Femur (tissue), 1 donor: ENCODE data around the gene GNAO1.

Experiments used
- DNase-seq: peaks from one replicate; pipeline ENCODE4 v3.0.0-alpha.2; 2017

Gene GNAO1

DNA sequence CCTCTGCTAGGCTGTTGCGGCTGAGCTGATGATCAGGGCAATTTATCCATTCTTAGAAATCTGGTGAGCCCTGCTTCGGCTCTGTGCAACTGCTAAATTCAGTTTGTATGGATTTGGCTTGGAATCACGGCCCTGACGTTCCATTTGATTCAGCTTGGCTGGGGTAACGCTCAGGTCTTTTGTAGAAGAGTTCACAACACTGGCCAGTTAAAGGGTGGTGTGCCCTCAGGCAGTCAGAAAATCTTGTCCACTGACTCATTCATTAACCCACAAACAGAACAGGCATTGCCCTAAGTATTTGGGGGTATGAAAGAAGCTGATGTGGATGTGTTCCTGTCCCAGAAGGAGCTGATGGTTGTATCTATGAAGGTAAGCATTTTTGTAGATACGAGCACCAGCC is 53.9 kb downstream of the GNAO1 start:
- no peak for DNase-seq

- DNase-seq = no peak
These were observed 54.9 kb downstream of the GNAO1 start for GRCh38 chr16:56246051-56246817.

DNA sequence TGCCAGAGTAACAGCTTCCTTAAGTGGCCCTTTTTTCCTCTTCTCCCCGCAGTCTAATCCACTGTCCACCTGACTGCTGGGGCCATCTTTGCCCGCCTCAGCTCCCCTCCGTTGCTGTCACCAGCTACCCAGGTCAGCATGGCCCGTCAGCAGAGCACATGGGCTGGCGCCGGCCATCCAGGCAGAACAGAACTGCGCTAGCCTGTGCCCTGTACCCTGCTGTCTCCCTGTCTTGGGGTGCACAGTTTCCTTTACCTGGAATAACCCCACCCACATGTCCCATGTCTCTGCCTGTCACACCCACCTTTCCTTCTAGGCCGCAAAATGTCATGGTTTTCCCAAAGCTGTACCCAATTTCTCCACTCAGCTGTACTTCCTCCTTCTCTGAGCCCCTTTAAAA is 55.7 kb downstream of the GNAO1 start:
- no peak for DNase-seq

GRCh38 chr16:56247808-56248207 is 56.5 kb downstream of the GNAO1 start:
- no peak for DNase-seq

GRCh38 chr16:56252835-56253234 is 61.5 kb downstream of the GNAO1 start:
- peak; percentile 50 for DNase-seq

DNA sequence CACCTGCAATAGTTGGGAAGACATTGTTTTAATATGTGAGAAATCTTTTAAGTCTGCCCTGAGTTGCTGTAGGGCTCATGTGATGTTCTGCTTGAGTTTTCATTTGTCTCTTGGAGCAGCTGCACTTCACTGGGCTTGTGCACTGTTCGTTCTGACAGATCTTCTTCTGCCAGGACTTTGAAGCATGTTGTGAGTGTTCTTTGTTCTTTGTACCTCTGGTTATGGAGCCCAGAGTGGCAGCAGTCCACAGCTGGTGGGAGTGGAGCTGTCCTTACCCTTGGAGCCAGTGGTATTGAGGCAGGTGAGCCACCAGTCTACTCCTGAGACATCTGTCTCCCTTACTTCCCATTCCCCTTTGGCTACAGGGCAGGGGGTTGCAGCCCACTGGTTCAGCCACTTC is 64.6 kb downstream of the GNAO1 start:
- no peak for DNase-seq

DNA sequence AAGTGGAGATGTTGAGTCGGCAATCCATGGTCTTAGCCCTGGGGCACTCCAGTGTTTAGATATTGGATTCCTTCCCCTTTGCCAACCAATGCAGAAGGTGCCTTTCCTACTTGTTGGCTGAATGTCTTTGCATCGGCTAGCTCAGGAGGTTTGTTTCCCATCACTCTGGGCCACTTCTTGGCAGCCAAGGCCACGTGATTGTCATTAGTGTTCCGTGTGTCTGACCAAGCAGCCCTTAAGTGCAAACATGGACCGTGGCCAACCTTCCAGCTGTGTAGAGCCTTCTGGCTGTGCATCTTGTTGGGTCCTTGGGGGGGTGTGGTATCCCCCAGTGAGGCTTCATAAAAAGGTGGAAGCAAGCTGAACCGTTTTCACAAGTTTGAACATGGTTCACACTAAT is 66.0 kb downstream of the GNAO1 start:
- peak; percentile 46 for DNase-seq

DNA sequence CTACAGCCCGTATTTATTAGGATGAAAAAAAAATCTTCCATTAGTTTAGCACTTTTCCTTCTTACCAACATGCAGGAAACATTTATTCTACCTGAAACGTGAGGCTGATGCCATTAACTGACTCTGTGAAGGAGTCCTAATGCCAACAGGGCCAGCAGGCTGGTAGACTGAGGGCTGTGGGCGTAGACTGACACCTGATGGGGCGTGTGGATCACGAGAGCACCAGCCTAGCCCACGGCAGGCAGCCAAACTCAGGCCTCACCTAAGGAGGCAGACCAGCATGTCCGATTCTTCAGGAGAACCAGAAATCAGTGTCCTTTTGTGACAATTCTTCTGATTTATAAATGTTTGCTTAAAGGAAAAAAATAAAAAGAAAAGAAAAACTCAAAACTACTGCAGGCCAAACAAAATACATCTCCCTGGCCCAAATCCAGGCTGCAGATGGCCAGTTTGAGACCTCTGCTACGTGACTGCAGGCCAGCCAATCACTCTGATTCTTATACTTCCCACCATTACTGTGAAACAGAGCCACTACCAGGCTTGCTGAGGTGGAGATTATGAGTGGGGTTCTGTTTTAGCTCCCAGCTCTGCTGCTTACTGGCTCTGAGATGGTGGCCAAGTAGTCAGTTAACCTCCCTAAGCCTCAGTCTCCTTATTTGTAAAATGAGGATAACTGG is 66.5 kb downstream of the GNAO1 start:
- DNase-seq = peak; percentile 56

GRCh38 chr16:56258508-56259424 is 67.5 kb downstream of the GNAO1 start:
- no peak for DNase-seq

GRCh38 chr16:56259425-56259779 is 68.1 kb downstream of the GNAO1 start:
- no peak for DNase-seq

- DNase-seq = no peak
These were observed 69.3 kb downstream of the GNAO1 start for GRCh38 chr16:56260378-56261160.

DNA sequence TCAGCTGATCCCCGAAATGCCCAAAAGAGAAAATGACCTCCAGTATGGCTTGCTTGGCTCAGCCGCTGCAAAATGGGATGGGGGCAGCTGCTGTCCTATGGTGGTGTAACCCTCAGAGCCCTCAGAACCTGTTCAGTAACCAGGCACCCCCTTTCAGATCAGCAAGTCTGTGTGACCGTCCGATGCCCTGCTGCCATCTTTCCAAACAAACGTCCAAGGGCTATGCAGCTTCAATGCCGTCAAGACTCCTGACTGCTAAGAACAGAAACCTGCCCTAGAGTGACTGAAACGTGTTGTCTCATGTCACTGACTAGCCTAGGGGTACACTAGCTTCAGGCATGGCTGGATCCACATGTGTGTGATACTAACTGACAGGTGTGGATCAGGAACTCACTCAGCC is 70.4 kb downstream of the GNAO1 start:
- no peak for DNase-seq

GRCh38 chr16:56262148-56262547 is 70.9 kb downstream of the GNAO1 start:
- no peak for DNase-seq

GRCh38 chr16:56262551-56263245 is 71.4 kb downstream of the GNAO1 start:
- DNase-seq = no peak

DNA sequence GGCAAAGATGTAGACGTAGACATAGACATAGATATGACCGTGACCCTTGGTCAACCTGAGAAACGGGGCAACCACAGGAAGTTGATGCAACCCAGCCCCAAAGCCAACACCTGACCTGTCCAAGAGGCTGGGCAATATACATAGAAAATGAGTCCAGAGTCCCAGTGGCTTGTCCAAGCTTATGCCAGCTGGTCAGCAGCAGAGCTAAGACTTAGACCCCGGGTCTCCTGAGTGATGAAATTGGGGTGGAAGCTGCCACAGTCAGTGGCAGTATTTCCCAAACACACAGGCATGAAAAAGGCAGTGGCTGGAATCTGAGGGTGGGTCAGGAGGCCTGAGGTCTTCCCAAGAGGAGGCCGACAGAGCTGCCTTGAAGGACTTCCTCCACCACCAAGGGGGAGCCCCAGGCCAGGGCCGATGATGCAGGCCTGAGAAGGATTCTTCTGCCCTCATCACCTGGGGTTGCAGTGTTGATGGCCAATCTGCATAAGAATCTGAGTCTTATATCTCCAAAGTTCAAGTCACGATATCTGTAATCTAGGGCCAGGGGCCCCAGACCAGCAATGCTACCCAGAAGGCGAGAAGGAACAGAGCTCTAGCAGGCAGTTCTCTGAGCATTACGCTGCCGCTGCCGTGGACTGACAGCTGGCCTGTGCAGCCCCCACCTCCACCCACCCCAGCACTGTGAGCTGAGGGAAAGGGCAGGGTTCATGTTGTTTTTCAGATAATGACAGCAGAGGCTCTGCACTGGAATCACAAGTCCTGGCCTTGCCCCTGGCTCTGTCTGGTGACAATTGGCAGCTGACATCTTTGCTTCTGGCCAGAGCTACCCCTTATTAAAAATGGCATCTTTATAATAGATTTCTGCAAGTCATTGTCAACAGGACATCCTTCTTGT is 72.7 kb downstream of the GNAO1 start:
- DNase-seq = no peak

DNA sequence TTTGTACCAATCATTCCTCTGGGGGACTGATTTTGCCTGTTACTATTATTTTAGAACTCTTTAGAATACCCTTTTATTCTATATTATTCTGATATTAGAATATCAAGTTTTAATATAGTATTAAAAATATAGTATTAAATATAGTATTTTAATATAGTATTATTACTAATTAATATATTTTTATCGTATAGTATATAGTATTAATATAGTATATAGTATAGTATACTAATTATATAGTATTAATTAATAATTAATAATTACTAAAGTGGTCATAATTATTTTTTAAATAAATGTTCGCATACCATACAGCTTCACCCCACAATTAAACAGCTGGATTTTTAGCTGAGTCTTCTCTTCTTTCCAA is 73.3 kb downstream of the GNAO1 start:
- no peak for DNase-seq

DNA sequence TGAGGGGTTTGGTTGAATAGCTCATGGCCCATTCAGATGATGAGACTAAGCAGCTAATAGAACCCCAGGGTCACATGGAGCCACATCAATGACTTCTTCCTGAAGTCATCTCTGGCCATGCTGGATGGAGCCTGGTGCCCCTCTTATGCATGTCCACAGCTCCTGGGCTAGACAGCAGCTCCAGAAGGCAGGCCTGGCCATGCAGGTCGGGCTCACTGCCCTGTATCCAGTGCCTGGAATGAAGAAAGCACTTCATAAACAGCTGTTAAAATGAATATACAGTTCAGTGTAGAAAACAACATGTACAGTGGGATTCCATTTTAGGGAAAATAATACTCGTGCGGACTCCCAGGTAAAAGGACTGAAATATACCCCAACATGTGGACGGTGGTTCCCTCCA is 73.9 kb downstream of the GNAO1 start:
- no peak for DNase-seq

GRCh38 chr16:56265746-56266145 is 74.5 kb downstream of the GNAO1 start:
- no peak for DNase-seq

DNA sequence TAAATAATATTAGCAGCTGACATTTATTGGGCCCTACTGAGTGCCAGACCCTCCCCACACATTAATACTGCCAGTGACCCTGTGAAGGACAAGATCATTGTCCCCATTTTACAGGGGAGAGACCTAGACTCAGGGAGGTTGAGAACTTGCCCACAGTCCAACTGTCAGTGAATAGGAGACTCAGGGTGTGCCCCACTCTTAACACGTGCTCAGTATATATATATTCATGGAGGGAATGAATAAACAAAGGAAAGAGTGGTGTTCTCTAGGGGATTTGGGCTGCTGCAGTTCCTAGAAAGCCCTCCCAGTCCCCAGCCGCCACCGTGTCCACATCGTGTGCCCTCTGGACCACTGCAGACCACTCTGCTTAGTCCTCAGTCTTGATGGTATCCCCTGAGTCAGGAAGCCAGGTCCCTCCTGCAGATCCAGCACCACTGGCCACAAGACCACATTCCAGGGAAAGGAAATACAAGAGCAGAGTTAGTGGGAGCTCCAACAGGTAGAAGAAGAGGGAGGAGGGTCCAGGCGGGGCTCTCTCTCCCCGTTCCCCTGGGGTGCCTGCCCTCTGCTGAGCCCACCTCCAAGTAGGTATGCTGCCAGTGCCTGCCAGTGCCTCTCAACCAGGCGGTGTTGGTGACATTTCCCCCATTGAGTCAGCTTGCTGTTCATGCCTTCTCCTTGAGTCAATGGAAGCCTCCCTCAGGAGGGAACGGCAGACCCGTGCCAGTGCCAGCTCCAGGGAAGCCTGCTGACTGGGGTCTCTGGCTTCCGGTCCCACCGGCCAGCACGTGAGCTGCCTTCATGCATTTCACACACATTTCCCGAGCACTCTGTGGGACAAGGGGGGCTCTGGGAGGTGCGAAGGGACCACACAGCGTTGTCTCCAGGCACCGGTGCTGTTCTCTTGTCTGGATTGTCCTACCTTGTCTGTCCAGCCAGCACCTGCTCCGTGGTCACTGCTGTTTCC is 75.6 kb downstream of the GNAO1 start:
- DNase-seq = no peak

DNA sequence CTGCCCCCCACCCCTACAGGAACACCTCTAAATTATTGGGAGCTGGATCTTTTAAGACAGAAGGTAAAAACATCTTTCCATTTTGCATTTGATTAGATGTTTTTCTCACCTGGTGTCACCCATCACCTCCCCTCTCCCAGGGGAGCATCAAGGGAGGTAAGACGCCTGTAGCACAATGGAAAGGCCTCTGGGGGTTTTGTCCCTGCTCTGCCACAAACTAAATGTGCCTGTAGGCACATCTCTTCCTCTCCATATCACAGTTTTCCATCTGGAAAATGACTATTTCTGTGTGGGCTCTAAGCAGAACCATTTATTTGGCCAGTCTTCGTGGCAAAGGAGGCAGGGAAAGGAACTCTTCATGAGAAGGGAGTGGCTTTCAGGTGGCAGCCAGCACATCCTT is 76.6 kb downstream of the GNAO1 start:
- no peak for DNase-seq
